ENCODE results near the gene BMP6. TPM values are rescaled to one million over a fixed set of nuclear protein-coding genes. Genes with fewer than 3 reads are reported as not detected.

BMP6 gene
- polyA plus RNA-seq, 1 donor from 2014 or later, result 2.4 TPM

GRCh38 chr6:7687145-7688111 is 38.5 kb upstream of the BMP6 start:
- Histone ChIP-seq H3K36me3 (ENCODE audit: insufficient read depth, low read length) (no peaks in the 10 kb centered on the region), H3F3A (ENCODE audit: insufficient read depth, low read length, poor library complexity, severe bottlenecking) (no peaks in the 10 kb centered on the region), H4K20me1 (ENCODE audit: insufficient read depth) (no peaks in the 10 kb centered on the region), H3K4me2 (ENCODE audit: low read length) (no peak overlapping the region), H3K4me3 (ENCODE audit: low read length) (no peak overlapping the region), H3K9me3 (ENCODE audit: low read length) (no peaks in the 10 kb centered on the region), H3K27ac (ENCODE audit: low read length) (no peak overlapping the region), H3K27me3 (ENCODE audit: insufficient read depth, low read depth, low read length) (no peaks in the 10 kb centered on the region), H3K9ac (ENCODE audit: low read length) (no peak overlapping the region), H3K79me2 (replicated peaks; ENCODE audit: insufficient read depth, low read length) (no peaks in the 10 kb centered on the region), H3K9me2 (ENCODE audit: insufficient read depth, low read length) (no peaks in the 10 kb centered on the region), H2AFZ (ENCODE audit: low read depth, low read length) (no peak overlapping the region)
- no peak for TF ChIP-seq MXI1 (conservative IDR thresholded peaks at IDR 0.05; ENCODE audit: poor library complexity, severe bottlenecking)
- no peak for TF ChIP-seq TAF1 (IDR thresholded peaks at IDR 0.05; ENCODE audit: low read depth)
- no peak for TF ChIP-seq RAD21 (conservative IDR thresholded peaks at IDR 0.05)
- no peak for TF ChIP-seq REST (IDR thresholded peaks at IDR 0.05; ENCODE audit: borderline replicate concordance)
- TF ChIP-seq EZH2 (IDR thresholded peaks at IDR 0.05; ENCODE audit: borderline replicate concordance, insufficient read depth, low read length, poor library complexity, severe bottlenecking), result no peak
- no peak for TF ChIP-seq EP300 (conservative IDR thresholded peaks at IDR 0.05; ENCODE audit: poor library complexity, severe bottlenecking)
- TF ChIP-seq POLR2AphosphoS5 (IDR thresholded peaks at IDR 0.05), result no peak

- no peaks in the 10 kb centered on the region for H3K36me3 ChIP-seq (ENCODE audit: insufficient read depth, low read length)
- no peaks in the 10 kb centered on the region for H3K9me3 ChIP-seq (ENCODE audit: low read length)
- H3F3A ChIP-seq (ENCODE audit: insufficient read depth, low read length, poor library complexity, severe bottlenecking), result no peaks in the 10 kb centered on the region
- H3K4me2 ChIP-seq (ENCODE audit: low read length), result no peak overlapping the region
- no peak overlapping the region for H3K27ac ChIP-seq (ENCODE audit: low read length)
- no peaks in the 10 kb centered on the region for H3K79me2 ChIP-seq (replicated peaks; ENCODE audit: insufficient read depth, low read length)
- H4K20me1 ChIP-seq (ENCODE audit: insufficient read depth), result no peaks in the 10 kb centered on the region
- H2AFZ ChIP-seq (ENCODE audit: low read depth, low read length), result no peak overlapping the region
- H3K27me3 ChIP-seq (ENCODE audit: insufficient read depth, low read depth, low read length), result no peaks in the 10 kb centered on the region
- no peak overlapping the region for H3K4me3 ChIP-seq (ENCODE audit: low read length)
- H3K9ac ChIP-seq (ENCODE audit: low read length), result no peak overlapping the region
- no peaks in the 10 kb centered on the region for H3K9me2 ChIP-seq (ENCODE audit: insufficient read depth, low read length)
- TF ChIP-seq REST (IDR thresholded peaks at IDR 0.05; ENCODE audit: borderline replicate concordance), result no peak
- no peak for TF ChIP-seq RAD21 (conservative IDR thresholded peaks at IDR 0.05)
- TF ChIP-seq EZH2 (IDR thresholded peaks at IDR 0.05; ENCODE audit: borderline replicate concordance, insufficient read depth, low read length, poor library complexity, severe bottlenecking), result no peak
- no peak for TF ChIP-seq MXI1 (conservative IDR thresholded peaks at IDR 0.05; ENCODE audit: poor library complexity, severe bottlenecking)
- TF ChIP-seq TAF1 (IDR thresholded peaks at IDR 0.05; ENCODE audit: low read depth), result no peak
- TF ChIP-seq POLR2AphosphoS5 (IDR thresholded peaks at IDR 0.05), result no peak
- TF ChIP-seq CTCF (IDR thresholded peaks at IDR 0.05; ENCODE audit: poor library complexity, severe bottlenecking), result no peak
- TF ChIP-seq SMC3 (conservative IDR thresholded peaks at IDR 0.05; ENCODE audit: poor library complexity), result no peak
- TF ChIP-seq EP300 (conservative IDR thresholded peaks at IDR 0.05; ENCODE audit: poor library complexity, severe bottlenecking), result no peak
Observed at GRCh38 chr6:7691021-7691420, 34.9 kb upstream of the BMP6 start.

All from neural cell (in vitro differentiated cells).